Liver (tissue), 9 donors: Measurements from ENCODE around the gene RCE1. TPM values are rescaled to one million over a fixed set of nuclear protein-coding genes. Genes with fewer than 3 reads are reported as not detected.

ENCODE experiments used
- DNase-seq: peaks from one replicate; pipeline ENCODE4 v3.0.0-alpha.2; 2017; ENCODE audit warnings: low spot score
- H3K27ac ChIP-seq, 2 donors: one replicate each; pipeline ENCODE4 v1.7.0; 2013; ENCODE audit warnings: inconsistent platforms in 2 of 2, low read length in 2 of 2, control low read depth in 1 of 2, low read depth in 1 of 2, mild to moderate bottlenecking in 1 of 2
- H3K27me3 ChIP-seq, 4 donors: one replicate each; pipeline versions ENCODE4 v1.6.1 to v1.7.0; 2013; ENCODE audit warnings: low read length in 3 of 4, inconsistent platforms in 1 of 4, mild to moderate bottlenecking in 1 of 4, moderate library complexity in 1 of 4; ENCODE audit not compliant: control insufficient read depth in 4 of 4, insufficient read depth in 4 of 4
- H3K36me3 ChIP-seq, 4 donors: one replicate each; pipeline versions ENCODE4 v1.6.1 to v1.7.0; 2013; ENCODE audit warnings: low read length in 3 of 4, mild to moderate bottlenecking in 3 of 4, low read depth in 1 of 4, moderate library complexity in 1 of 4; ENCODE audit not compliant: control insufficient read depth in 4 of 4, insufficient read depth in 3 of 4
- H3K4me1 ChIP-seq, 4 donors: one replicate each; pipeline versions ENCODE4 v1.6.1 to v1.7.0; 2013; ENCODE audit warnings: low read length in 3 of 4, mild to moderate bottlenecking in 3 of 4, moderate library complexity in 1 of 4; ENCODE audit not compliant: control insufficient read depth in 4 of 4, insufficient read depth in 4 of 4
- H3K4me3 ChIP-seq, 3 donors: one replicate each; pipeline versions ENCODE4 v1.6.1 to v1.7.0; 2013; ENCODE audit warnings: low read length in 3 of 3, control low read depth in 1 of 3, low read depth in 1 of 3, mild to moderate bottlenecking in 1 of 3
- H3K9ac ChIP-seq, 2 donors: one replicate each; pipeline ENCODE4 v1.7.0; 2013; ENCODE audit warnings: low read length in 2 of 2, mild to moderate bottlenecking in 2 of 2, moderate library complexity in 2 of 2, control low read depth in 1 of 2, low read depth in 1 of 2
- H3K9me3 ChIP-seq, 4 donors: one replicate each; pipeline versions ENCODE4 v1.6.1 to v1.7.0; 2013; ENCODE audit warnings: low read length in 3 of 4; ENCODE audit not compliant: control insufficient read depth in 4 of 4
- CTCF ChIP-seq: fragments of 150-350 bp; IDR thresholded peaks from 2 replicates; pipeline ENCODE4 v1.5.1; 2017; ENCODE audit warnings: improper control_type of control experiment, low read depth, low read length; ENCODE audit not compliant: missing input control
- FOXA1 ChIP-seq: IDR thresholded peaks from 2 replicates; pipeline ENCODE4 v1.6.1; 2016; ENCODE audit warnings: antibody characterized with exemption
- GABPA ChIP-seq, 2 donors: IDR thresholded peaks in 1 of 2; conservative IDR thresholded peaks in 1 of 2; 2 replicates each; pipeline ENCODE4 v1.6.1; 2016; ENCODE audit warnings: antibody characterized with exemption in 2 of 2, mild to moderate bottlenecking in 1 of 2, moderate library complexity in 1 of 2
- HNF4A ChIP-seq, 2 donors: conservative IDR thresholded peaks; 2 replicates each; pipeline ENCODE4 v1.6.1; 2016; ENCODE audit warnings: antibody characterized with exemption in 2 of 2, mild to moderate bottlenecking in 2 of 2
- HNF4G ChIP-seq: IDR thresholded peaks from 2 replicates; pipeline ENCODE4 v1.6.1; 2016; ENCODE audit warnings: antibody characterized with exemption
- JUND ChIP-seq, 2 donors: IDR thresholded peaks; 2 replicates each; pipeline ENCODE4 v1.6.1; 2016; ENCODE audit warnings: antibody characterized with exemption in 2 of 2
- NR2F2 ChIP-seq: IDR thresholded peaks from 2 replicates; pipeline ENCODE4 v1.6.1; 2016; ENCODE audit warnings: antibody characterized with exemption
- RAD21 ChIP-seq, 2 donors: IDR thresholded peaks; 2 replicates each; pipeline ENCODE4 v1.6.1; 2016; ENCODE audit warnings: antibody characterized with exemption in 2 of 2, mild to moderate bottlenecking in 2 of 2
- TAF1 ChIP-seq: conservative IDR thresholded peaks from 2 replicates; pipeline ENCODE4 v1.6.1; 2016; ENCODE audit warnings: antibody characterized with exemption, mild to moderate bottlenecking
- YY1 ChIP-seq: IDR thresholded peaks from 2 replicates; pipeline ENCODE4 v1.6.1; 2016; ENCODE audit warnings: antibody characterized with exemption, mild to moderate bottlenecking
- ZBTB33 ChIP-seq: IDR thresholded peaks from 2 replicates; pipeline ENCODE4 v1.6.1; 2016; ENCODE audit warnings: antibody characterized with exemption
- WGBS: extraction: QIAGEN DNeasy Blood & Tissue Kit; methylation state at CpG from one replicate; pipeline ENCODE4 v1.1.7; 2013; 5-methylcytosine and 5-hydroxymethylcytosine counted together
- polyA plus RNA-seq, 2 donors: library from polyadenylated mRNA; stranded (reverse) in 1 of 2; unstranded in 1 of 2; fragments of 200-250 nt in 1 of 2; fragments of >200 nt in 1 of 2; fragmentation: Nextera tagmentation in 1 of 2; extraction: Ambion mirVana in 1 of 2; gene quantifications; one replicate each; pipeline versions ENCODE4 v1.2.1 to v1.2.3, GENCODE V29; 2013 to 2015
- total RNA-seq, 2 donors: library from RNA; depleted of rRNA; stranded (reverse); fragments of >200 nt; gene quantifications; one replicate each; pipeline ENCODE4 v1.2.3, GENCODE V29; 2014
- TF ChIP-seq, protein P1 (sequence below): IDR thresholded peaks from 2 replicates; pipeline ENCODE4 v1.6.1; 2016; ENCODE audit warnings: antibody characterized with exemption
- TF ChIP-seq, protein P2 (sequence below): IDR thresholded peaks from 2 replicates; pipeline ENCODE4 v1.6.1; 2016; ENCODE audit warnings: antibody characterized with exemption, mild to moderate bottlenecking
- donor health status: healthy.
- donor health status: healthy.
- donor health status: healthy.
- donor health status: healthy.
- donor health status: healthy.

The RCE1 gene
- total and polyA plus RNA-seq, 4 donors = 2.9 to 7.7 (median 3.2) TPM

- Histone ChIP-seq H3K9me3 (no peaks in the 10 kb centered on the region), H3K4me1 (peaks cover 0 to 7% (median 3%) of the 10 kb centered on the region in 4 donors), H3K27ac (no peak overlapping the region), H3K4me3 (no peak overlapping the region), H3K27me3 (no peaks in the 10 kb centered on the region), H3K36me3 (no peaks in the 10 kb centered on the region), H3K9ac (no peak overlapping the region)
- no peak for DNase-seq
- no peak for TF ChIP-seq NR2F2
- TF ChIP-seq HNF4G = no peak
- TF ChIP-seq HNF4A (conservative IDR thresholded peaks at IDR 0.05) = no peak
- no peak for TF ChIP-seq CTCF
- TF ChIP-seq FOXA1 = no peak
- 89% methylated on average over 12 of the region's 12 CpGs for WGBS
These were observed 7.4 kb upstream of the RCE1 start for GRCh38 chr11:66835768-66836405.

DNA sequence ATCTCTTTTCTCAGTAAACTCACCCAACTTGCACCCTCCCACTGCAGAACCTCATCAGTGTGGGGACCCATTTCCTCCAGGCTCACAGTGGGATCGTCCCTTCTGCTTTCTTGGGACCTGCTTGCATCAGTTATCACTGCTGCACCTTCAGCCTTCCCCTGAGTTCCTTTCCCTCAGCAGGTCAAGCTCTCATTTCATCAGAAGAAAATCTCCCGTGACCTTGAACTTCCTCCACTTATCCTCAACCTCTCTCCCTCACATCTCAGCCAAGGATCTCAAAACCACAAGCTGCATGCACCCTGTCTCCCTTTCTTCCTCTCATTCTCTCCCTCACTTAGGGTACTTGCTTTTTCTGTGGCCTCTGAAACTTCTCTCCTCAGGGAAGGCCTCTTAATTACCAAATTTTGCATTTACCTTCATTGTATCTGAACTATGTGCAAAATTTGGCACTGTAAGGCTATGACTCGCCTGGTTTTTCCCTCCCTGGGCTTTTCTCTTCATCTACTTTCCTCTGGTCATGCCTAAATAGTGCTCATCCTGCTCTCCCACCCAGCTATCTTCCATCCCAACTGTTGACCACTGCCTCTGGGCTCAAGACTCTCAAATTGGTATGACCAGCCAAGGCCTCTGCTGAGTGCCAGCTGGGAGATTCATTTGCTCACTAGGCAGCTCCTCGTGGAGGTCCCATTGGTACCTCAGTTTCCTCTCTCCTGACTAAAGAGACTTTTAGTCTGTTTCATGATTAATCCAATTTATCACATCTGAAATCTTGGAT lies 2.7 kb upstream of the RCE1 start:
- Histone ChIP-seq H3K36me3 (peaks cover 0 to 3% (median 2%) of the 10 kb centered on the region in 4 donors), H3K9me3 (no peaks in the 10 kb centered on the region), H3K27ac (no peak overlapping the region), H3K4me1 (peaks cover 2 to 29% (median 23%) of the 10 kb centered on the region in 4 donors), H3K4me3 (no peak overlapping the region), H3K27me3 (no peaks in the 10 kb centered on the region), H3K9ac (no peak overlapping the region)
- DNase-seq = no peak
- WGBS = 91% methylated on average over 4 of the region's 4 CpGs
- TF ChIP-seq, protein P1, sequence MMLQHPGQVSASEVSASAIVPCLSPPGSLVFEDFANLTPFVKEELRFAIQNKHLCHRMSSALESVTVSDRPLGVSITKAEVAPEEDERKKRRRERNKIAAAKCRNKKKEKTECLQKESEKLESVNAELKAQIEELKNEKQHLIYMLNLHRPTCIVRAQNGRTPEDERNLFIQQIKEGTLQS = no peak
- no peak for TF ChIP-seq YY1

DNA sequence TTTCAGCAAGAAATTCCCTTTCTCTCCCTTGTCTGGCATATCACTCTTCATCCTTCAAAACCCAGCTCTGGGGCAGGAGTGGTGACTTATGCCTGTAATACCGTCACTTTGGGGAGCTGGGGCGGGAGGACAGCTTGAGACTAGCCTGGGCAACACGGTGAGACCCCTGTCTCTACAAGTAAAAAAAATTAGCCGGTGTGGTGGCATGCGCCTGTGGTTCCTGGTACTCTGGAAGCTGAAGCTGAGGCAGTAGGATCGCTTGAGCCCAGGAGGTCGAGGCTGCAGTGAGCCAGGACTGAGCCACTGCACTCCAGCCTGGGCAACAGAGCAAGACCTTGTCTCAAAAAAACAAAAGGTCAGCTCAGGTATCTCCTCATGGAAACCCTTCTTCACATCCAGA lies 1.4 kb upstream of the RCE1 start:
- Histone ChIP-seq H3K4me1 (peaks cover 5 to 29% (median 23%) of the 10 kb centered on the region in 4 donors), H3K27ac (no peak overlapping the region)
- WGBS = 90% methylated on average over 7 of the region's 7 CpGs

More for the DNA sequence above, 1.4 kb upstream of the RCE1 start:
- no peaks in the 10 kb centered on the region for H3K27me3 ChIP-seq
- peak overlapping the region; percentile 74 to 94 (median 75) for H3K4me3 ChIP-seq
- TF ChIP-seq ZBTB33 = no peak
- TF ChIP-seq TAF1 = no peak
- no peak for TF ChIP-seq RAD21 (IDR thresholded peaks at IDR 0.05)
- TF ChIP-seq, protein P1 = no peak
- no peak for TF ChIP-seq JUND (IDR thresholded peaks at IDR 0.05)
- TF ChIP-seq, protein P2, sequence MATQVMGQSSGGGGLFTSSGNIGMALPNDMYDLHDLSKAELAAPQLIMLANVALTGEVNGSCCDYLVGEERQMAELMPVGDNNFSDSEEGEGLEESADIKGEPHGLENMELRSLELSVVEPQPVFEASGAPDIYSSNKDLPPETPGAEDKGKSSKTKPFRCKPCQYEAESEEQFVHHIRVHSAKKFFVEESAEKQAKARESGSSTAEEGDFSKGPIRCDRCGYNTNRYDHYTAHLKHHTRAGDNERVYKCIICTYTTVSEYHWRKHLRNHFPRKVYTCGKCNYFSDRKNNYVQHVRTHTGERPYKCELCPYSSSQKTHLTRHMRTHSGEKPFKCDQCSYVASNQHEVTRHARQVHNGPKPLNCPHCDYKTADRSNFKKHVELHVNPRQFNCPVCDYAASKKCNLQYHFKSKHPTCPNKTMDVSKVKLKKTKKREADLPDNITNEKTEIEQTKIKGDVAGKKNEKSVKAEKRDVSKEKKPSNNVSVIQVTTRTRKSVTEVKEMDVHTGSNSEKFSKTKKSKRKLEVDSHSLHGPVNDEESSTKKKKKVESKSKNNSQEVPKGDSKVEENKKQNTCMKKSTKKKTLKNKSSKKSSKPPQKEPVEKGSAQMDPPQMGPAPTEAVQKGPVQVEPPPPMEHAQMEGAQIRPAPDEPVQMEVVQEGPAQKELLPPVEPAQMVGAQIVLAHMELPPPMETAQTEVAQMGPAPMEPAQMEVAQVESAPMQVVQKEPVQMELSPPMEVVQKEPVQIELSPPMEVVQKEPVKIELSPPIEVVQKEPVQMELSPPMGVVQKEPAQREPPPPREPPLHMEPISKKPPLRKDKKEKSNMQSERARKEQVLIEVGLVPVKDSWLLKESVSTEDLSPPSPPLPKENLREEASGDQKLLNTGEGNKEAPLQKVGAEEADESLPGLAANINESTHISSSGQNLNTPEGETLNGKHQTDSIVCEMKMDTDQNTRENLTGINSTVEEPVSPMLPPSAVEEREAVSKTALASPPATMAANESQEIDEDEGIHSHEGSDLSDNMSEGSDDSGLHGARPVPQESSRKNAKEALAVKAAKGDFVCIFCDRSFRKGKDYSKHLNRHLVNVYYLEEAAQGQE = no peak
- no peak for TF ChIP-seq GABPA (IDR thresholded peaks at IDR 0.05 in 1 of 2, conservative IDR thresholded peaks at IDR 0.05 in 1 of 2)
- peak overlapping the region; percentile 83 to 86 for H3K9ac ChIP-seq
- peaks cover 2 to 11% (median 6%) of the 10 kb centered on the region in 4 donors for H3K36me3 ChIP-seq
- H3K9me3 ChIP-seq = no peaks in the 10 kb centered on the region
- DNase-seq = no peak
